GM21825 (cell line): ENCODE results near the gene UBE2L6.

Source experiments
- ATAC-seq: cut with Tn5 transposase; IDR thresholded peaks from one replicate; pipeline ENCODE4 v1.9.1; 2021; ENCODE audit warnings: mild to moderate bottlenecking, moderate library complexity; ENCODE audit not compliant: unreplicated experiment

UBE2L6 gene

GRCh38 chr11:57567515-57568329 lies at the start of gene UBE2L6:
Gene UBE2L6 (minus strand): TSS chr11:57567672. CDS start chr11:57567611, 61 bp downstream.
- peak; percentile 44 for ATAC-seq

DNA sequence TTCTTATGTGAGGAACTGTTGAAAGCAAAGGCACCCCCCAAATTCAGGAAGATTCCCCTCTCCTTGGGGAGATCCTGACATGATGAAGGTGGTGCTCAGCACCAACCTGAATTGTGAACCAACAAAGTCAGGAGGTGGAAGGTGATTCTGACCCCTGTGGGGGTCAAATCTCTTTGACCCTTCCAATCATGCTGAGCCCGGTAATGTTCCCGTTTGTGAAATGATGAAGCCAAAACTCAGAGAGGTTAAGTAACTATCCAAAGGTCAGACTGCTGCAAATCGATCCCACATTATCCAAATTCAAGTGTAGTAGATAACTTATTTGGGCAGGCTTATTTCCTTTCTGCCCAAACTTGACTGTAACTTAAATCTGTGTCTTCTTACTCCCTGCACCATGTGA lies 49.1 kb upstream of the UBE2L6 start:
- no peak for ATAC-seq

DNA sequence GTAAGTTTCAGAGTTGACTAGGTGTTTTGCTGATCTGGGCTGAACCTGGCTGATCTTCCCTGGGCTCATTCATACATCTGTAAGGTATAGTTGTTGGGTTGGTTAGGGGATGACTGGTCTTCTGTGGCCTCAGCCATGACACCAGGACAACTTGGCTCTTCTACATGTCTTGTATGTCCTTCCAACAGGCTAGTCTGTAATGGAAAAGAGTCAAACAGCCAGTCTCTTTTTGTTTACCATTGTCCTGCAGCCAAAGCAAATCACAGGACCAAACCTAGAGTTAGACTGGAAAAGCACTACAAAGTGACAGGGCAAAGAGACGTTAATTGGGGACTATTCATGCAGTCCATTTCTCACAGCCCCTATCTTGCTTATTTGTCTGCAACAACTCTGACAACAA lies 47.8 kb upstream of the UBE2L6 start:
- no peak for ATAC-seq

- no peak for ATAC-seq
These were observed 46.8 kb upstream of the UBE2L6 start for GRCh38 chr11:57614234-57614772.

DNA sequence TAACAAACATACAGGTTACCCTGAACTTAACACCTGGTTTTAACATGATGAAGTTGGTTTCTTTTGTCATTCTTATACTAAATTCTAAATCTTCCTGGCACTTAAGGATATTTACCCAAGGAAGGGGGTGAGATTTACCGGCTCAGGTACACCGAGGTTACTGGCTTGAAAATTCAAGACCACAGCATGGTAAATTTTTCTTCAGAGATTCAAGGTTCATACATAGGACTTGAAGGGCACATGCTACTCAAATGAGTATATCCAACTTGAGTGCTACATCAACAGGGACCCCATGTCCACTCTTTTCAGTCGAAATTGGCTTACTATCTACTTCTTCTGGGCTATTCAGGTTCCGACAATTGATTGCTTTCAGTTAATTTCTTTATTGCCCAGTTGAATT lies 42.7 kb upstream of the UBE2L6 start:
- ATAC-seq, result no peak

GRCh38 chr11:57605028-57605420 lies 37.6 kb upstream of the UBE2L6 start:
- ATAC-seq, result no peak

DNA sequence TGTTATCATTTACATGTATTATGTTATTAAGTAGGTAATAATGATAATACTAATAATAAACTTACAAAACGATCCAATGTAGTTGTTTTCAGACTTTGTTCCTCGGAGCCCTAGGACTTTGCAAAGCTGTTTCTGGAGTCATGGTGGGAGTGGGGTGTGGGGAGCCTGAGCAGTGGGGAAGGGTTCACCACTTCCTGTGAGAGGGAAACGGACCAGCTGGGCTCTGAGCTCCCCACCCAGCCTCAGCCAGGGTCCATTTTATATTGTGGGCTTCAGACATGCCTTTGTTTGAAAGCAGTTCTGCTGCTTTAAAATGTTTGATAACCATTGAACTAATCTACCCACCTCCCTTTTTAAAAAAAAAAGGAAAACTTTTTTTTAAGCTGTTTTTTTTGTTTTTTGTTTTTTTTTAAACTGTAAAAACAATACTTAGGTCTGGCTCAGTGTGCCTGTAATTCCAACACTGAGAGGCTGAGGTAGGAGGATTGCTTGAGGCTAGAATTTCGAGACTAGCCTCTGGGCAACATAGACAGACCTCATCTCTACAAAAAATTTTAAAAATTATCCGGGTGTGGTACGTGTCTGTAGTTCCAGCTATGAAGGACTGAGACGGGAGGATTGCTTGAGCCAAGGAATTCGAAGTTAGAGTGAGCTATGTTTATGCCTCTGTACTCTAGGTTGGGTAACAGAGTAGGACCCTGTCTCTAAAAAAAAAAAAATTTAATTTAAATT lies 37.0 kb upstream of the UBE2L6 start:
- no peak for ATAC-seq

- no peak for ATAC-seq
These were observed 33.8 kb upstream of the UBE2L6 start for GRCh38 chr11:57601297-57601696.

GRCh38 chr11:57599381-57599780 lies 31.9 kb upstream of the UBE2L6 start:
- ATAC-seq, result no peak

GRCh38 chr11:57598831-57599155 lies 31.3 kb upstream of the UBE2L6 start:
- no peak for ATAC-seq

- no peak for ATAC-seq
These were observed 30.7 kb upstream of the UBE2L6 start for GRCh38 chr11:57597916-57598830.

DNA sequence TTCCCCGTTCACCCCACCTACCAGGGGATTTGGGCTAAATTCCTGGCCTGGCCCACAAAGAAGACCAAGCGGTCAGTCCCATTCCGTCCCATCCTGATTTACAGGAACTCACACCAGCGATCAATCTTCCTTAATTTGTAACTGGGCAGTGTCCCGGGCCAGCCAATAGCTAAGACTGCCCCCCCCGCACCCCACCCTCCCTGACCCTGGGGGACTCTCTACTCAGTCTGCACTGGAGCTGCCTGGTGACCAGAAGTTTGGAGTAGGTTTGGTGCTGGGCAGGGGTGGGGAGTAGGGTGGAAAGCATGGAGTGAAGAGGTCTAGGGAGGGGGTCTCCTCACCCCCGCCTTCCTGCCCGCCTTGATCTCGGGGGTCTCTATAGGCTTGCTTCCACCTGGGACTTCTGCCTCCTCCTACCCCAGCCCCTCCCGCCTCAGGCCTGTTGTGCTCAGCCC lies 30.0 kb upstream of the UBE2L6 start, which contains the start of gene SERPING1:
SERPING1 (plus strand) TSS at position 225 of the 455 bp plus-strand sequence. CDS start 586 bp downstream, outside the sequence.
- ATAC-seq, result no peak

GRCh38 chr11:57596266-57596885 lies 28.9 kb upstream of the UBE2L6 start:
- no peak for ATAC-seq

GRCh38 chr11:57588046-57588710 lies 20.7 kb upstream of the UBE2L6 start:
- ATAC-seq, result no peak

GRCh38 chr11:57586711-57587245 lies 19.3 kb upstream of the UBE2L6 start:
- ATAC-seq, result no peak

GRCh38 chr11:57585301-57585700 lies 17.8 kb upstream of the UBE2L6 start:
- ATAC-seq, result no peak

- ATAC-seq, result no peak
These were observed 16.9 kb upstream of the UBE2L6 start for GRCh38 chr11:57584341-57584740.

DNA sequence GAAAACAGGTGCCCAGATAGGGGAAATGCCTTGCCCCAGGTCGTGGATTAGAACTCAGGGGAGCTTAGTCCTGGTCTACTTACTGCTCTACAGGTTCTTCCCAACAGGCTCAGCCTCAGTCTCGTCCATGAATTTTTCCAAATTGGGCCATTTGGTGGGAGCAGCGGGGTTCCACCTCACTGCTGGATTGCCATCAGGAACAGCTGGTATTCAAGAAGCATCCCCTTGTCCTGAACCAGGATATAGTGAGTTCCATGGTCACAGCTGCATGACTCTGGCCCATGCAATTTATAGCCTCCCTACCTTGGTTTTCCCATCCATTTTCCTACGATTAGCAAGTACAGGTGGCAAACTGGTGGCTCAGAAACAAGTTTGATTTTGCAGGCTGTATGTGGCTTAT lies 6.6 kb upstream of the UBE2L6 start:
- no peak for ATAC-seq

GRCh38 chr11:57571606-57572005 lies 4.1 kb upstream of the UBE2L6 start:
- ATAC-seq, result no peak
